ENCODE data around the gene NEDD4L. TPM values are rescaled to one million over a fixed set of nuclear protein-coding genes. Genes with fewer than 3 reads are reported as not detected.

The NEDD4L gene
- total RNA-seq, 2 experiments from 2014 or later, result 3.2 to 3.3 TPM

- Histone ChIP-seq H3K9me3 (ENCODE audit: low read length) (no peaks in the 10 kb centered on the region), H3K27ac (ENCODE audit: low read depth, low read length, poor library complexity, severe bottlenecking) (no peak overlapping the region), H3K4me3 (ENCODE audit: low read depth, low read length, poor library complexity, severe bottlenecking) (no peak overlapping the region), H3K36me3 (ENCODE audit: insufficient read depth, low read length) (no peaks in the 10 kb centered on the region), H3K4me1 (ENCODE audit: insufficient read depth, low read length, poor library complexity, severe bottlenecking) (no peaks in the 10 kb centered on the region), H2AFZ (ENCODE audit: low read length) (no peak overlapping the region), H3K4me2 (ENCODE audit: low read length) (no peak overlapping the region), H3K9me2 (ENCODE audit: insufficient read depth, low read length) (no peaks in the 10 kb centered on the region), H3K79me2 (ENCODE audit: insufficient read depth, low read depth, low read length) (no peaks in the 10 kb centered on the region), H4K20me1 (ENCODE audit: insufficient read depth, low read length) (no peaks in the 10 kb centered on the region)
- intact Hi-C loops (cut with micrococcal nuclease; ENCODE audit: unreplicated experiment), result no loop called here
- TF ChIP-seq, protein P1, sequence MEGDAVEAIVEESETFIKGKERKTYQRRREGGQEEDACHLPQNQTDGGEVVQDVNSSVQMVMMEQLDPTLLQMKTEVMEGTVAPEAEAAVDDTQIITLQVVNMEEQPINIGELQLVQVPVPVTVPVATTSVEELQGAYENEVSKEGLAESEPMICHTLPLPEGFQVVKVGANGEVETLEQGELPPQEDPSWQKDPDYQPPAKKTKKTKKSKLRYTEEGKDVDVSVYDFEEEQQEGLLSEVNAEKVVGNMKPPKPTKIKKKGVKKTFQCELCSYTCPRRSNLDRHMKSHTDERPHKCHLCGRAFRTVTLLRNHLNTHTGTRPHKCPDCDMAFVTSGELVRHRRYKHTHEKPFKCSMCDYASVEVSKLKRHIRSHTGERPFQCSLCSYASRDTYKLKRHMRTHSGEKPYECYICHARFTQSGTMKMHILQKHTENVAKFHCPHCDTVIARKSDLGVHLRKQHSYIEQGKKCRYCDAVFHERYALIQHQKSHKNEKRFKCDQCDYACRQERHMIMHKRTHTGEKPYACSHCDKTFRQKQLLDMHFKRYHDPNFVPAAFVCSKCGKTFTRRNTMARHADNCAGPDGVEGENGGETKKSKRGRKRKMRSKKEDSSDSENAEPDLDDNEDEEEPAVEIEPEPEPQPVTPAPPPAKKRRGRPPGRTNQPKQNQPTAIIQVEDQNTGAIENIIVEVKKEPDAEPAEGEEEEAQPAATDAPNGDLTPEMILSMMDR (conservative IDR thresholded peaks at IDR 0.05; ENCODE audit: low read length), result no peak
- no peak for TF ChIP-seq EZH2phosphoT487 (IDR thresholded peaks at IDR 0.05; ENCODE audit: borderline replicate concordance, low read depth, low read length)
- CTCF ChIA-PET (ENCODE audit: unreplicated experiment), result interaction anchor here (0.7 kb wide), 1 partner anchor 1304 kb away, joined by 3 read pairs; no protein-coding TSS in a partner anchor
- BruUV-seq (replicated peaks), result no TSS peak
- POLR2A ChIA-PET, result no interaction called here
- no peak for DNase-seq (ENCODE audit: low spot score)
These were observed 240.8 kb downstream of the NEDD4L start for GRCh38 chr18:58284699-58285448.

DNA sequence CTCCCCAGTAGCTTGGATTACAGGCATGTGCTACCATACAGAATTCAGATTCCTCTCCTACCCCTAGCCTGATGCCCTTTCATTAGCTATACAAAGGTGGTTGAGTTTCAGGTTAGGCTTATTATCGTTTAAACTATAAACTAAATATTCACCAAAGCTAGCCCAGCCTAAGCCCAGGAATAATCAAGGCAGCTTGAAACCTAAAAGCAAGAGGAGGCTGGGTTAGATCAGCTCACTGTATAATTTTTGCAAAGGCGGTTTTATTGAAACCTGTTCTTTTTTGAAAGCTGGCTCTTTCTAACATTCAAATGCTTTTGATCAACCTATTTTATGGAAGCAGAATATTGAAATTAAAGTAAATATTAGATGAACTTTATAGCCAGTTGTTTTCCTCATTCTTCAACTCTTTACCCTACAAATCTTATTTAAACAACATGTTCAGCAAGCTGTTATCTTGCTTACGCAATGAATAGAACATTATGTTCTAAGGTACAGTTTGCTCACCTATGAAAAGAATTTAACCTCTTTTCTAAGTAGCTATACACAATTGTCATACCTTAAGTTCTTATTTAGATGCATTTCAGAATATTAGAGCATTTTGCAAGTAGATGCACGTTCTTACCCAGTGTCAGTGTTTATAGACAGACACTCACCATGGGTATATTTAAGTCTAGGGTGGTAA, 241.6 kb downstream of the NEDD4L start:
- no peak overlapping the region for H2AFZ ChIP-seq (ENCODE audit: low read length)
- H3K36me3 ChIP-seq (ENCODE audit: insufficient read depth, low read length), result no peaks in the 10 kb centered on the region
- POLR2A ChIA-PET, result no interaction called here
- no peaks in the 10 kb centered on the region for H3K79me2 ChIP-seq (ENCODE audit: insufficient read depth, low read depth, low read length)
- intact Hi-C loops (cut with micrococcal nuclease; ENCODE audit: unreplicated experiment), result no loop called here
- no peaks in the 10 kb centered on the region for H3K9me3 ChIP-seq (ENCODE audit: low read length)
- BruUV-seq (replicated peaks), result no TSS peak
- no peaks in the 10 kb centered on the region for H3K9me2 ChIP-seq (ENCODE audit: insufficient read depth, low read length)
- H4K20me1 ChIP-seq (ENCODE audit: insufficient read depth, low read length), result no peaks in the 10 kb centered on the region
- no peaks in the 10 kb centered on the region for H3K4me1 ChIP-seq (ENCODE audit: insufficient read depth, low read length, poor library complexity, severe bottlenecking)
- DNase-seq (ENCODE audit: low spot score), result no peak
- no peak for TF ChIP-seq EZH2phosphoT487 (IDR thresholded peaks at IDR 0.05; ENCODE audit: borderline replicate concordance, low read depth, low read length)
- TF ChIP-seq, protein P1 (conservative IDR thresholded peaks at IDR 0.05; ENCODE audit: low read length), result no peak
- H3K4me3 ChIP-seq (ENCODE audit: low read depth, low read length, poor library complexity, severe bottlenecking), result no peak overlapping the region
- no peak overlapping the region for H3K4me2 ChIP-seq (ENCODE audit: low read length)
- H3K27ac ChIP-seq (ENCODE audit: low read depth, low read length, poor library complexity, severe bottlenecking), result no peak overlapping the region
- CTCF ChIA-PET (ENCODE audit: unreplicated experiment), result no interaction called here

Data from OCI-LY7 (cell line).